Measurements from ENCODE around the gene AP1S3.

- no peak; the same call in 1 of the 2 replicates for TF ChIP-seq CTCF (conservative IDR thresholded peaks at IDR 0.05; ENCODE audit: low read length)
- TF ChIP-seq EZH2phosphoT487 (IDR thresholded peaks at IDR 0.05; ENCODE audit: borderline replicate concordance) = no peak
Observed at GRCh38 chr2:223837287-223838061, at the start of gene AP1S3.

Measured in Loucy (cell line).